HCT116 (cell line): Measurements from ENCODE around the gene MSH2. TPM values are rescaled to one million over a fixed set of nuclear protein-coding genes. Genes with fewer than 3 reads are reported as not detected.

Experiments
- ATAC-seq: fragments of 200-7000 bp; cut with Tn5 transposase; 2 replicates; pipeline ENCODE4 v1.9.1; 2020; ENCODE audit warnings: mild to moderate bottlenecking, moderate library complexity
- BruUV-seq: library from RNA; stranded (reverse); fragments of 400-500 nt; replicated peaks from 2 replicates; lab custom pipeline; 2021; lab: Mats Ljungman, UMichigan
- CTCF ChIA-PET: fragments of 300-600 bp; sonication (Branson Sonifier 250); formaldehyde crosslinking; loops from one replicate; lab custom pipeline; 2021; ENCODE audit warnings: antibody characterized with exemption; lab: Charles Lee
- POLR2A ChIA-PET: fragments of 300-600, 350-600 bp; sonication (Branson Sonifier 250); formaldehyde crosslinking; loops from one replicate; lab custom pipeline; 2021; ENCODE audit warnings: antibody characterized with exemption; lab: Charles Lee
- RAD21 ChIA-PET, 2 experiments: fragments of 300-600 bp; sonication (Branson Sonifier 250); formaldehyde crosslinking; loops; one replicate each; lab custom pipeline; 2023; ENCODE audit warnings: low total read pairs in 2 of 2; ENCODE audit not compliant: uncharacterized antibody in 2 of 2, unreplicated experiment in 2 of 2, low non-redundant PET in 1 of 2; lab: Charles Lee
- DNase-seq: peaks from one replicate; pipeline ENCODE4 v3.0.0-alpha.2; 2010; ENCODE audit warnings: low read depth, low spot score
- H2AFZ ChIP-seq: fragments of 200-600 bp; shearing (Covaris generic), sonication (generic); 2 replicates; pipeline ENCODE4 v1.6.1; 2017; ENCODE audit warnings: low read depth, mixed run types, mixed read lengths, antibody characterized with exemption, low read length; ENCODE audit not compliant: poor library complexity, severe bottlenecking
- H3K27ac ChIP-seq: 2 replicates; pipeline ENCODE4 v1.5.1; 2012; ENCODE audit warnings: low read depth, low read length
- H3K27me3 ChIP-seq: fragments of 200-600 bp; sonication (generic); 2 replicates; pipeline ENCODE4 v1.6.1; 2016; ENCODE audit warnings: mixed run types, low read length, mixed read lengths; ENCODE audit not compliant: insufficient read depth
- H3K36me3 ChIP-seq, 2 experiments: fragments of 200-500 bp in 1 of 2; fragments of 200-600 bp in 1 of 2; sonication (Bioruptor generic) in 1 of 2; sonication (generic) in 1 of 2; 2 replicates each; pipeline versions ENCODE4 v1.5.1 to v1.6.1; 2014 to 2016; ENCODE audit warnings: low read length in 2 of 2, inconsistent platforms in 1 of 2, mixed read lengths in 1 of 2, mixed run types in 1 of 2; ENCODE audit not compliant: insufficient read depth in 2 of 2, control insufficient read depth in 1 of 2
- H3K4me1 ChIP-seq, 2 experiments: fragments of 200-600 bp in 1 of 2; sonication (generic) in 1 of 2; 2 replicates each; pipeline versions ENCODE4 v1.5.1 to v1.6.1; 2012 to 2017; ENCODE audit warnings: low read length in 2 of 2, inconsistent platforms in 1 of 2, mild to moderate bottlenecking in 1 of 2, mixed read lengths in 1 of 2, mixed run types in 1 of 2, moderate library complexity in 1 of 2; ENCODE audit not compliant: insufficient read depth in 2 of 2, control insufficient read depth in 1 of 2
- H3K4me2 ChIP-seq: fragments of 200-600 bp; sonication (generic); 2 replicates; pipeline ENCODE4 v1.6.1; 2017; ENCODE audit warnings: mixed run types, low read length, mixed read lengths
- H3K4me3 ChIP-seq, 2 experiments: fragments of 200-600 bp in 1 of 2; sonication (generic) in 1 of 2; replicated peaks in 1 of 2; 2 replicates each; pipeline ENCODE4 v1.5.1; 2011 to 2016; ENCODE audit warnings: low read length in 2 of 2, control low read depth in 1 of 2, low read depth in 1 of 2, mild to moderate bottlenecking in 1 of 2, mixed read lengths in 1 of 2, mixed run types in 1 of 2
- H3K79me2 ChIP-seq: fragments of 200-600 bp; sonication (generic); 2 replicates; pipeline ENCODE4 v1.6.1; 2017; ENCODE audit warnings: mild to moderate bottlenecking, mixed run types, low read length, moderate library complexity, mixed read lengths; ENCODE audit not compliant: insufficient read depth
- H3K9ac ChIP-seq: fragments of 200-600 bp; sonication (generic); 2 replicates; pipeline ENCODE4 v1.6.1; 2016; ENCODE audit warnings: low read length, mixed read lengths
- H3K9me2 ChIP-seq: fragments of 200-600 bp; sonication (generic), shearing (Covaris generic); 2 replicates; pipeline ENCODE4 v1.6.1; 2017; ENCODE audit warnings: mixed run types, mild to moderate bottlenecking, moderate library complexity; ENCODE audit not compliant: insufficient read depth
- H3K9me3 ChIP-seq, 2 experiments: fragments of 200-500 bp in 1 of 2; fragments of 200-600 bp in 1 of 2; sonication (Bioruptor generic) in 1 of 2; sonication (generic) in 1 of 2; 2 replicates each; pipeline ENCODE4 v1.6.1; 2014 to 2017; ENCODE audit warnings: low read length in 2 of 2, mixed read lengths in 2 of 2, inconsistent platforms in 1 of 2, low read depth in 1 of 2, mild to moderate bottlenecking in 1 of 2, mixed run types in 1 of 2, moderate library complexity in 1 of 2; ENCODE audit not compliant: control insufficient read depth in 1 of 2, insufficient read depth in 1 of 2
- H4K20me1 ChIP-seq: fragments of 200-600 bp; sonication (generic), shearing (Covaris generic); 2 replicates; pipeline ENCODE4 v1.6.1; 2017; ENCODE audit warnings: mixed run types, mild to moderate bottlenecking, moderate library complexity; ENCODE audit not compliant: insufficient read depth
- CBX3 ChIP-seq: IDR thresholded peaks from 2 replicates; pipeline ENCODE4 v1.6.1; 2012; ENCODE audit warnings: low read depth
- EZH2 ChIP-seq: fragments of 200-600 bp; sonication (generic); IDR thresholded peaks from 2 replicates; pipeline ENCODE4 v1.6.1; 2017; ENCODE audit warnings: antibody characterized with exemption, mixed run types
- FOSL1 ChIP-seq: IDR thresholded peaks from 2 replicates; pipeline ENCODE4 v1.6.1; 2012; ENCODE audit warnings: low read depth
- JUND ChIP-seq: IDR thresholded peaks from 2 replicates; pipeline ENCODE4 v1.6.1; 2012
- POLR2A ChIP-seq: IDR thresholded peaks from 2 replicates; pipeline ENCODE4 v1.7.0; 2011; ENCODE audit warnings: borderline replicate concordance; ENCODE audit not compliant: insufficient read depth, insufficient read length; ENCODE audit errors: extremely low read depth
- YY1 ChIP-seq: IDR thresholded peaks from 2 replicates; pipeline ENCODE4 v1.6.1; 2011; ENCODE audit warnings: low read length, low read depth, moderate library complexity, mild to moderate bottlenecking; ENCODE audit not compliant: insufficient replicate concordance; ENCODE audit errors: extremely low read depth
- intact Hi-C: fragments of 100-400 bp; cut with micrococcal nuclease; formaldehyde crosslinking; loops from 2 replicates; pipeline ENCODE4 v1.10.0; 2022
- total RNA-seq: library from RNA; stranded (reverse); gene quantifications from one replicate; pipeline ENCODE4 v1.2.1, GENCODE V29; 2021; ENCODE audit not compliant: unreplicated experiment
- TF ChIP-seq, protein P1 (sequence below): IDR thresholded peaks from 2 replicates; pipeline ENCODE4 v1.6.1; 2012

The MSH2 gene
- total RNA-seq, 1 experiment from 2014 or later = 54.9 TPM

GRCh38 chr2:47488870-47489584 lies 86.1 kb downstream of the MSH2 start (continued):
- TF ChIP-seq FOSL1 = peak; percentile 14; the same call in 1 of the 2 replicates
- TF ChIP-seq POLR2A = no peak
- TF ChIP-seq CBX3 = peak; percentile 43; the same call in 1 of the 2 replicates
- no peak for TF ChIP-seq EZH2

DNA sequence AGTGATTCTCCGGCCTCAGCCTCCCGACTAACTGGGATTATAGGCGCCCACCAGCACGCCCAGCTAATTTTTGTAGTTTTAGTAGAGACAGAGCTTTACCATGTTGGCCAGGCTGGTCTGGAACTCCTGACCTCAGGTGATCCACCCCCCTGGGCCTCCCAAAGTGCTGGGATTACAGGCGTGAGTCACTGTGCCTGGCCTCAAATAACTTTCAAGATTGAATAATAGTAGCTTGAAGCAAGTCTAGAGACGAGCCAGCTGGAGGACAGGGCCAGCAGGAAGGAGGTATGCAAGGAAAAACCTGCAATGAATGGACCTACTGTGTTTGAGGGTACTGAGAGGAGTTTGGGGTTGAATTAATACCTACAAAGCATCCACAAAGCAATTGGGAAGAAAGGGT lies 87.5 kb downstream of the MSH2 start:
- no peaks in the 10 kb centered on the region for H3K79me2 ChIP-seq
- H2AFZ ChIP-seq = no peak overlapping the region
- H3K4me1 ChIP-seq = peaks cover 35 to 40% of the 10 kb centered on the region in 2 experiments
- no peaks in the 10 kb centered on the region for H3K36me3 ChIP-seq
- H3K9me3 ChIP-seq = no peaks in the 10 kb centered on the region
- CTCF ChIA-PET = interaction anchor here (1.5 kb wide), 1 partner anchor 53 kb away, joined by 5 read pairs; no protein-coding TSS in a partner anchor
- POLR2A ChIA-PET = no interaction called here
- no TSS peak for BruUV-seq
- H3K27ac ChIP-seq = no peak overlapping the region
- no peaks in the 10 kb centered on the region for H4K20me1 ChIP-seq
- peak; percentile 57 for ATAC-seq
- H3K4me3 ChIP-seq = no peak overlapping the region
- intact Hi-C loops = no loop called here
- RAD21 ChIA-PET = no interaction called here
- H3K4me2 ChIP-seq = peak overlapping the region; percentile 44
- no peaks in the 10 kb centered on the region for H3K27me3 ChIP-seq
- TF ChIP-seq JUND = 0 out of 2 replicates have a peak, but pooled peaks have one; percentile 23
- TF ChIP-seq, protein P1, sequence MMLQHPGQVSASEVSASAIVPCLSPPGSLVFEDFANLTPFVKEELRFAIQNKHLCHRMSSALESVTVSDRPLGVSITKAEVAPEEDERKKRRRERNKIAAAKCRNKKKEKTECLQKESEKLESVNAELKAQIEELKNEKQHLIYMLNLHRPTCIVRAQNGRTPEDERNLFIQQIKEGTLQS = no peak
- TF ChIP-seq, all 23 proteins: peak for 1
- H3K9me2 ChIP-seq = no peaks in the 10 kb centered on the region
- DNase-seq = no peak
- H3K9ac ChIP-seq = no peak overlapping the region

- intact Hi-C loops = no loop called here
- Histone ChIP-seq H4K20me1 (no peaks in the 10 kb centered on the region), H3K27ac (no peak overlapping the region), H3K9ac (no peak overlapping the region), H2AFZ (no peak overlapping the region), H3K36me3 (no peaks in the 10 kb centered on the region), H3K79me2 (no peaks in the 10 kb centered on the region), H3K9me3 (no peaks in the 10 kb centered on the region), H3K4me2 (no peak overlapping the region), H3K4me1 (peaks cover 22 to 23% of the 10 kb centered on the region in 2 experiments), H3K27me3 (no peaks in the 10 kb centered on the region), H3K4me3 (no peak overlapping the region), H3K9me2 (no peaks in the 10 kb centered on the region)
- ChIA-PET POLR2A (no interaction called here), RAD21 (no interaction called here), CTCF (no interaction called here)
- no peak for ATAC-seq
- no peak for TF ChIP-seq YY1
- TF ChIP-seq JUND = no peak
- no TSS peak for BruUV-seq
- no peak for DNase-seq
Measured at GRCh38 chr2:47493317-47494035, 90.5 kb downstream of the MSH2 start.
